GM21390 (cell line): ENCODE data around the gene MYL11.
"Not testable (repeated sequence)": the region's sequence is repeated elsewhere in the genome, so short reads cannot be mapped to it uniquely, and the experiment has no call there.

ENCODE experiments used
- ATAC-seq: cut with Tn5 transposase; IDR thresholded peaks from one replicate; pipeline ENCODE4 v1.9.1; 2021; ENCODE audit not compliant: unreplicated experiment

The MYL11 gene, protein sequence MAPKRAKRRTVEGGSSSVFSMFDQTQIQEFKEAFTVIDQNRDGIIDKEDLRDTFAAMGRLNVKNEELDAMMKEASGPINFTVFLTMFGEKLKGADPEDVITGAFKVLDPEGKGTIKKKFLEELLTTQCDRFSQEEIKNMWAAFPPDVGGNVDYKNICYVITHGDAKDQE

DNA sequence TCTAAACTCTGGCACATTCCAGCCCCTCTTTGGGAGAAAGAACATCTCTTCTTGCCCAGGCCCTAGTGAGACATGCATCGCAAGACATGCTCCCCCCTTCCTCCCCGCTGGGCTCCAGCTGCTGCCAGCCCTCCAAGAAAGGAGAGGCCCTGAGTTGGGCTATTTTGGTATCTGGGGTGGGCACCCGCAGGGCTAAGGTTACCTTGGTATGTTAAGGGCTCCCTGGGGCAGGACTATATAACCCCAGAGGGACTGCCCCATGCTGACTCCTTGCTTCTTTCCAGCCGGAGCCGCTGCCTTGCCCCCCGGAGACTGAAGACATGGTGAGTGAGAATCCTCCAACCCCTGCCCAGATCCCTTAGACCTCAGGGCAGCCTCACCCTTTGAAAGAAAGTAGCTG is at the start of gene MYL11:
MYL11 (plus strand) TSS at position 265 of the 400 bp plus-strand sequence; CDS start at position 321, 56 bp downstream.
- no peak for ATAC-seq

DNA sequence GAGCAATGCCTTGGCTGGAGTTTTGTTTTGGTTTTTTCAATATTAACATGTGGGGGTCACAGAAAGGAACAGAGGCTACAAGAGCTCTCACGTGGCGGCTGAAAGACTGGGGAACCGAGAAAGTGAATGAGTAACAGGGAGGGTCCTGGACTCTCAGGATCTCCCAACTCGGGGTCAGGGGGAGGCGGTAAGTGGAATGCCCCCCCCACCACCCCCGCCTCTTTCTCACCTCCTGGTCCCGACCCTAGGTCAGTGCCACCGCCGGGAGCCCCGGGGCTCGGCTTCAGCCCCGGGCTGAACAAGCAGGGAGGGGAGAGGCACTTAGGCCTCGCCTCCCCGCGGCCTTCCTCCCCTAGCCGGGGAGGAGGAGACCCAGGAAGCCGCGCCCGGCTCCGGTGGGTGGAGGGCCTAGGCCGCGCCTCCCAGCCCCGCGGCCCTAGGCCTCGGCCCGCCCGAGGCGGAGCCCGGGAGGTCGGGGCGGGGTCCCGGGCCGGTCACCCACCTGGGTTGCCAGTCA is 40.1 kb upstream of the MYL11 start:
- ATAC-seq: peak; percentile 88

DNA sequence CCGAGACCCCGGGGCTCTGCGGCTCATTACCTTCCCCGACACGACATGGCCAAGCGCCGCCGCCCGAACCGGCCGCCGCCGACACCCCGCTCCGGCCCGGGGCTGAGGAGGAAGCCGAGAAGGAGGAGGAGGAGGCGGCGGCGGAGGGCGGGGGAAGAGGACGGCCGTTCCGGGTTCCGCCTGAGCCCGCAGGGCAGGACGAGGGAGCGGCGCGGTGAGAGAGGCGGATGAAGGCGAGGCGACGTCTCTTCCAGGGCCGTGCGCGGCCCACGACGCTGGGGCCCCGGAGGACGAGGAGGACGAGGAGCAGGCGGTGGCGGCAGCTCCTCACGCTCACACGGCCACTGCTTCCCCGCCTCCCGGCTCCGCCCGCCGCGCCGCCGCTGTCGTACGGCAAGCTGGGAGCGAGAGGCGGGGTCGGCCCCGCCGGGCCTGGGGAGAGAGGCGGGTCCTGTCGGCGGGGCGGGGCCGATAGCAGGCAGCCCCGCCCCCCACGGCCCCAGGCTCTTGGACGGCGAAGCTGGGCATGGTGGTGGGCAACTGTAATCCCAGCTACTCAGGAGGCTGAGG is 39.5 kb upstream of the MYL11 start:
- peak; percentile 66 for ATAC-seq

DNA sequence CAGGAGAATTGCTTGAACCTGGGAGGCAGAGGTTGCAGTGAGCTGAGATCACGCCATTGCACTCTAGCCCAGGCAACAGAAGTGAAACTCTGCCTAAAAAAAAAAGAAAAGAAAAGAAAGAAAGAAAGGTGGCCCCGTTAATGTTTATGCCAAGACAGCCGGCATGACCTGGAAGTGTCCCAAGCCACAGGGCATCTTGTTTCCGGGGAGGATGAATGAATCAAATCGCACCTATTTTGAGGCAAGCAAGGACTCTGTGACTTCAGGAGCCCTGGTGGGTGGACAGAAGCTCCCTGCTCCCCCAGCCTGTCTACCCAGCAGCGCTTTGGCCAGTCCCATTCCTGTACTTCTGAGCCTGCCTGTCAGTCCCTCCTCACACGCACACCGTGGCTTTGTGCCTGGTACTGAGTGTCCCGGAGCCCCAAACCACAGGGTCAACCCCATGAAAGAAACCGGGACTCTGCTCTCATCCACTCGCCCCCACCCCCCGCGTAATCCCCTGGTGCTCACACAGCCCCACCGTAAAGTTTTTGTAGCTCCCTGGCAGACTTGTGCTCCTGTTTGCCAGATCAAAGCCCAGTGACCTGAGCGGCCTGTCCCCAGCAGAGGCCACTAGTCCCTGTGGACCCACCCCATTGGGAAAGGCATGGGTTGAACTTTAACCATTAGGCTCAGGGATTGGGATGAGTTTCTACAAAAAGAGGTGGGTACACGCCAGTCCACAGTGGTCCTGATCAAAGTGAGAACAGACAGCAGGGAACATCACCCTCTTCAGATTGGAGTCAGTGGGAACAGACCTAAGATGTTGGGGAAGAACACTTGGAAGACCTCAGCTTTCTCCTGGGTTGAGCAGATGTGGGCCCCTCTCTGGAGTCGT is 38.8 kb upstream of the MYL11 start:
- ATAC-seq: no peak

DNA sequence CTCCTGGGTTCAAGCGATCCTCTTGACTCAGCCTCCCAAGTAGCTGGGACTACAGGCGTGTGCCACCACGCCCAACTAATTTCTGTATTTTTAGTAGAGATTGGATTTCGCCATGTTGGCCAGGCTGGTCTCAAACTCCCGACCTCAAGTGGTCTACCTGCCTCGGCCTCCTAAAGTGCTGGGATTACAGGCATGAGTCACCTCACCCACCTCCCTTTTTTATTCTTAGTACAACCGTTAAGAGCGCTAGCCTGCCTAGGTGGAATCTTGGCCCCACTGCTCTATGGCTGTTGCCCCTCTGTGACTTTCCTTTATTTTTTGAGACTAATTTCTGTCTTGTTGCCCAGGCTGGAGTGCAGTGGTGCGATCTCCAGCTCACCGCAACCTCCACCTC is 36.6 kb upstream of the MYL11 start:
- ATAC-seq: not testable (repeated sequence)

DNA sequence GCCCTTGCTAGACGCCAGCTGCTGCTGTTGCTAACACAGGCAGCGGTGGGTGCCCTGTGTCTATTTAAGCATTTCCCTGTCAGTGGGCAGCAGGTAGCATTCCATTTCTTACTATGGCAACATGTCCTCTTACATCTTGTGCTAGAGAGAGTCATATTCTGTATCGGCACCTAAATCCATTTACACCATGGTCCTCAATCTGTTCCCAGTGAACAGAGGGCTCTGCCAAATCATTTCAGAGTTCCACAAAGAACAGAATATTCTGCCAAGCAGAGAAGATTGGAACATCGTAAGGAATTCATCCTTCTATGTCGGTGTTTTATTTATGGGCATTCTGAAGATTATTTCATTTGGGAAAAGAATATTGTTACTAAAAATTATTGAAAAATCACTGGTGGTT is 35.9 kb upstream of the MYL11 start:
- not testable (repeated sequence) for ATAC-seq

DNA sequence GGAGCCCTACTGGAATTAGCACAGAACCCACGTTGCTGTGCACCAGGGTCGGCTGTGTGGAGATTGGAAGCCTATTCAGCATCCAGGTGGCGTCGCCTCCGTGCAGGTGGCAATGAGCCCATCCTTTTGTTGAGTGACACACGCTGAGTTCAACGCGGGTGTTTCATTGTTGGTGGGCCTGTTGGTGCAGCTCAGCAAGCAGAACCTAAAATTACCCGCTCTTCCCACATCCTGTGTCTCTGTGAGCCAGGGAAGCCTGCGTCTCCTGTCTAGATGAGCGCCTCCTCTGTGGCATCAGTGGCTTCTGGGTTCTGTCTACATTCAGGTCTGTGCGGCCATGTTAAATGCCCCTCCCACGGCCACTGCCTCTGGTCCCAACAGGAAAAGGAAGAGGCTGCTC is 34.0 kb upstream of the MYL11 start:
- ATAC-seq: no peak

DNA sequence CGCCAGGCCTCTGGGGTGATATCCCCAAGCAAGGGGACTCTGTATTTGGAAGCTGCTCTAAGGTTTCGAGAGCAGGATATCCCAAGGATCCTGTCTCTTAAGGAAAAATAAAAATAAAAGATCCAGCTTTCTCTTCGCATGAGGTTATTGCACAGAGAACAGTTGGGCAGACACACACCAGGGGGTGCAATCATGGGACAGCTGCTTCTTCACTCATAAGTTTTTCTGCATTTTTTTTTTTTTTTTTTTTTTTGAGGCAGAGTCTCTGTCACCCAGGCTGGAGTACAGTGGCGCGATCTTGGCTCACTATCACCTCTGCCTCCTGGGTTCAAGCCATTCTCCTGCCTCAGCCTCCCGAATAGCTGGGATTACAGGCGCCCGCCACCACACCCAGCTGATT is 32.6 kb upstream of the MYL11 start:
- ATAC-seq: not testable (repeated sequence)

DNA sequence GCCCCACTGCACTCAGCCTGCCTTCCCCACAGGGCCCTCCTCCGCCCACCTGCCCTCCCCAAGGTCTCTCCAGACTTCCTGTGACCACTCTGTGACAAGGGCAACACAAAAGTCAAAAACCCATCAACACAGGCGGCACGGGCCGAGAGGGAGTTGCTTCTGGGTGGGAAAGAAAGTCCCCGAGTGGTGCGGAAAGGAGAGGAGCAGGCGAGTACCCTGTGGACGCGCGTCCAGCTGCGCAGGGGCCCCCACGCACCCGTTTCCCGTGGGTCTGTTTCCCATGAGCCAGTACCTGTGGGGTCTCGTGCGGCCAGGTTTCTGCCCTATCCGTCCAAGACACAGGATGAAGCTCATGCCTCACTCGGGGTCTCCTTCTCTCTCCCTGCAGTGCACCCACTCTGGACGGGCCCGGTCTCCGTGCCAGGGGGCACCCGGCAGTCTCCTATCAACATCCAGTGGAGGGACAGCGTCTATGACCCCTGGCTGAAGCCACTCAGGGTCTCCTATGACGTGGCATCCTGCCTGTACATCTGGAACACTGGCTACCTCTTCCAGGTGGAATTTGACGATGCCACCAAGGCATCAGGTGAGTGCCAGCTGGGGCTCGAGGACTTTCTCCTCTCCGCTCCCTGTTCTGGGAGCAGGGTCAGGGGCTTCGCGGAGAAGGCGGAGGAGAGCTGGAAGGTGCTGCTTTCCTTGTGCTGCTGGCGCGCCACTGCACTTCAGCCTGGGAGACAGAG is 31.7 kb upstream of the MYL11 start:
- no peak for ATAC-seq

DNA sequence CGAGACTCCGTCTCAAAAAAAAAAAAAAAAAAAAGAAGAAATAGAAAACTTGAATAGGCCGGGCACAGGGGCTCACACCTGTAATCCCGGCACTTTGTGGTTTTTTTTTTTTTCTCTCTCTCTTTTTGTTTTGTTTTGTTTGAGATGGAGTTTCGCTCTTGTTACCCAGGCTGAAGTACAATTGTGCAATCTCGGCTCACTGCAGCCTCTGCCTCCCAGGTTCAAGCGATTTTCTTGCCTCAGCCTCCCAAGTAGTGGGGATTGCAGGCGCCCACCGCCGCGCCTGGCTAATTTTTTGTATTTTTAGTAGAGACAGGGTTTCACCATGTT is 31.1 kb upstream of the MYL11 start:
- not testable (repeated sequence) for ATAC-seq

DNA sequence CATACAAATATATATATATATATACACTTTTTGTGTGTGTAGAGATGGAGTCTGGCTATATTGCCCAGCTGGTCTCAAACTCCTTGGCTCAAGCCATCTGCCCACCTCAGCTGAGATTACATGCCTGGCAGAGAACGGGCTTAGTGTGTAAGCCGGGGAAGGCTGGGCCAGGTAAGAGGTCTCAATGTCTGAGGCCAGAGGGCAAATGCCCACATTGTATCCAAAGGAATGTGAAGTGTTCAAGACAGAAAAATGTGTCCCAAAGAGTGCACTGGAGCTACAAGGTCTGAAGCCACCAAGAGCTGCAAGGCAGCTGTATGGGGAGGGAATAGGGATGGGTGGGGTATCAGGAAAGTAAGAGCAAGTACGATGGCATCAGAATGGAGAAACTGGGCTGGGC is 28.3 kb upstream of the MYL11 start:
- no peak for ATAC-seq

DNA sequence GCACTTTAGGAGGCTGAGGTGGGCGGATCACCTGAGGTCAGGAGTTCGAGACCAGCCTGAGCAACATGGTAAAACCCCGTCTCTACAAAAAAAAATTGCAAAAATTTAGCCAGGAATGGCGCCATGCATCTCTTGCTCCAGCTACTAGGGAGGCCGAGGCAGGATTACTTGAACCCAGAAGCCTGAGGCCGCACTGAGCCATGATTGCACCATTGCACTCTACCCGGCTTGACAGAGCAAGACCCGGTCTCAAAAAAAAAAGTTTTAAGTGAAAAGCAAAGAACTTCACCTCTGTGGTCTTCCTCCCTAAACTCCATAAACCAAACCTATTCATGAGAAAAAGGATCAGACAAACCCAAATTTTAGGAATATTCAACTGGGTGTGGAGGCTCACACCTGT is 26.5 kb upstream of the MYL11 start:
- ATAC-seq: no peak

DNA sequence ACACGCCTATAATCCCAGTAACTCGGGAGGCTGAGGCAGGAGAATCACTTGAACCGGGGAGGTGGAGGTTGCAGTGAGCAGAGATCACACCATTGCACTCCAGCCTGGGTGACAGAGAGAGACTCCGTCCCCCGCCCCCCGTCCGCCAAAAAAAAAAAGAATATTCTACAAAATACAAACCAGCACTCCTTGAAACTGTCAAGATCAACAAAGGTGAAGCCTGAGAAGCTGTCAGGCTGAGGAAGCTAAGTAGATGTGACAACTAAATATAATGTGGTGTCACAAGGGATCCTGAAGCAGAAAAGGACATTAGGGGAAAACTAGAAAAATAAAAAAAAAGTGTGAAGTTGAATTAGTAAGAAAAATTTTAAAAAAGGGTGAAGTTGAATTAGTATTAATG is 25.7 kb upstream of the MYL11 start:
- ATAC-seq: no peak

DNA sequence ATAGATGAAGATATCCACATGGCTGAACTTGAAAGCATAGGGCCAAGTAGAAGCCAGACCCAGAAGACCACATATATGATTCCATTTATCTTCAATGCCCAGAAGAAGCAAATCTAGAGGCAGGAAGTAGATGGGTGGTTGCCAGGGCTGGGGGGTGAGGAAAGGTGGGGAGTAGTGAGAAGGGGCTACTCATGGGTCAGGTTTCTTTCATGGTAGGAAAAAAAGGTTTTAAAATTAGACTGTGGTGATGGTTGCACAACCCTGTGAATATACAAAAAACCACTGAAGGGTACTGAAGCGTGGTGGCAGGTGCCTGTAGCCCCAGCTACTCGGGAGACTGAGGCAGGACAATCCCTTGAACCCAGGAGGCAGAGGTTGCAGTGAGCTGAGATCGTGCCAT is 24.9 kb upstream of the MYL11 start:
- ATAC-seq: no peak

DNA sequence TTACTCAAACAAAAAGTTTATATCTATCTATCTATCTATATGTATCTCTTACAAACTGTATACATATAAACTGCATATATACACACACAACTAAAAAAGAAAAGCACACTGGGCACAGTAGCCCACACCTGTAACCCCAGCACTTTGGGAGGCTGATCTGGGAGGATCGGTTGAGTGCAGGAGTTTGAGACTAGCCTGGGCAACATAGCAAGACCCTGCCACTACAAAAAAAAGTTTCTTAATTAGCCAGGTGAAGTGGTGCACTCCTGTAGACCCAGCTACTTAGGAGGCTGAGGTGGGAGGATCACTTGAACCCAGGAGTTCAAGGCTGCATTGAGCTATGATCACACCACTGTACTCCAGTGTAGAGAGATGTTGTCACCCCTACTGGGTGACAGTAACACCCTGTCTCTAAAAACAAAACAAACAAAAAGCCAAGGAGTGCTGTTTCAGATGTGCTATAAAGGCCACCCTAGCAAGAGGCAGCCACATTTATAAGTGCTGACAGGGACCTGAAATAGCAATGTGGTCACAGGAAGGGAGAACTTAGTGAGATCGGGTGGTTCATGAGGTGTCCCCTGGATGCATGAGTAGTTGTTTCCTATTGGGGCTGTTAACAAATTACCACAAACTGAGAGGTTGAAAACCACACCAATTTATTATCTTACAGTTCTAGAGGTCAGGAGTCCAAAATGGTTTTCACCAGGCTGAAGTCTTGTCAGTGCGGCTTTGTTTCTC is 24.3 kb upstream of the MYL11 start:
- peak; percentile 50 for ATAC-seq

DNA sequence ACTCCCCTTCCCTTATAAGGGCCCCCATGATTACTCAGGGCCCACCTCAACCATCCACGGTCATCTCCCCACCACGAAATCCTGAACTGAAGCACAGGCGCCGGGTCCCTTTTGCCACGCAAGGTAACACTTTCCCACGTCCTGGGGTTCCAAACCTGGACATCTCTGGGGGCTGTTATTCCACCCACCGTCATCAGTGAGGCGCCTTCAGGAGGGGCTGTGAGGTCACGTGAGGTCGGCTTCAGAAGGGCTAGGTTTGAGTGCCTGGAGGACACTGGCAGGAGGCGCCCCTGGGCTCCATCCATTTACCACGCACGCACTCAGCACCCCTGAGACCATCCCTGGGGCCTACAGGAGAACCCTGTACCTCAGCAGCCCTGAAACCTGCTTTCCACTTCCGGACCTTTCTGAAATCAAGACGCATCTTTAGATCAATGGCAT is 23.6 kb upstream of the MYL11 start:
- ATAC-seq: no peak

DNA sequence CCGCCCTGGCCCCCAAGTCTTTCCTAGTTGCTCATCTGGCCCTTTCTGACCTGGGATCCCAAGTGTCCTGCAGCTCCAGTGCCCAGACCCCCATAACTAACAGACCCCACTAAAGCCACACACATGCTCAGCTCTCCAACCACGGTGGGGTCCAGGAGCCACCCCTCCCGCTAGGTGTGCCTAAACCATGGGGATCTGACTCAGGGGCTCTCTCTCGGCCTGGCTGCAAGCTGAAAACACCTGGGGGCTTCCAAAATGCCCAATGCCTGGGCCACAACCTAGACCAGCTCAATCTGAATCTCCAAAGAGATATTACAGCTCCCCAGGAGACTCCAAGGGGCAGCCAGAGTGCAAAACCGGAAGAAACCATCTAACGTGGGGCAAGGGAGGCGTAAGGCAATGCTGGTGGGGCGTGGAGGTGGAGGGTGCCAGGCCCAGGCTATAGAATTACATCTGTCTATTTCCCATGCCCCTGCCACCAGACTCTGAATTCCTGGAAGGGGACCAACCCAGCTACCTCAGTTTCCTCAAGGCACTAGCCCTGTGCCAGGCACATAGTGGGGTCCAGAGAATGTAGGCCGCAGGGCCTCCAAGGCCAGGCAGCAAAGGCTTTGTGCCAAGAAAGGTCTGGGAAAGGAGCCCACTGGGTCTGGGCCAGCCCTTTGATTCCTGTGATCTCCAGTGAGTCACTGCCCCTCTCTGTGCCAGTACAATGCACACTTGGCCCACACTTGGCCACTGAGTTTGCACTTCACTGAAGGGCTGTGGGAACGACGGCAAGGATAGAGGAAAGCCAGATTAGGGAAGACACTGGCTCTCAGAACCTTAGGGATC is 22.8 kb upstream of the MYL11 start:
- no peak for ATAC-seq

DNA sequence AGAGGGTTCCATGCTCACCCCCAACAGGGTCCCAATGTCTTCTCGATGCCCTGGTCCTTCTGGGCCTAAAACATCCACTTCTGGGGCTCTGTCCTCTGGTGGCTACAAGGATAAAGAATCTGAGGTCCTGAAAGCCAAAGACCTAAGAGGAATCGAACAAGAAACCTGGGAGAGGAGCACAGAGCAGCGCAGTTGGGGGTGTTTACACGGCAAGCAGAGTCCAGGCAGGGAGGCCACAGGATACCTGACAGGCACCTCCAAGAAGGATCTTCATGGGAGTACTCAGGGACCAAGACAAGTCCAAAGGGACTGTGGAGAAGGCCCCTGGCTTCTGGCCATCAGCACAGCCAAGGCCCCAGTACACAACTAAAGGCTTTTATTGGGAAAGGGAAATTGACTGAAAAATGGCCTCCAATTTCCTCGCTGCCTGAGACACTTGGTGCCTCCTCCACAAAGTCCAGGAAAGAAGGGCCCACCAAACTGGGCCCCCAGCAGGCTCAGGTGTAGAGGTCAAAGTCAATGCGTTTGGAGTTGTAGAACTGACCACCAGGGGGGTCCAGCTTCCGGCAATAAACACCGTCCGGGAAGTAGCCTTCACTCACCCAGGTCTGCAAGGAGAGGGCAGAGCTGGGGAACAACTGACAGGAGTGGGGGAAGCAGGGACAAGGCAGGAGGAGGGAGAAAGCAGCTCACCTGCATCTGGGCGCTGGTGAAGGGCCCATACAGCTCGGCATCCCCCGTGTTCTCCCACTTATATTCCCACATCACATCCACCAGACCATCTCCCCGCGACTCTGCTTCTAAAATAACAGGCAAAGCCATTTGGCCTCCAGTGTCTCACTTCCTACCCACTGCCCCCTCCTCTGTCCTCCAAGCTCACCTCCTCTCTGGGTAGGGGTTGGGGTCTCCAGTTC is 21.9 kb upstream of the MYL11 start:
- ATAC-seq: no peak
